H1 (cell line): ENCODE measurements around the gene ZSWIM2. TPM values are rescaled to one million over a fixed set of nuclear protein-coding genes. Genes with fewer than 3 reads are reported as not detected.

Experiments
- ATF2 ChIP-seq: IDR thresholded peaks from 2 replicates; pipeline ENCODE4 v1.6.1; 2012; ENCODE audit warnings: low read length, inconsistent platforms
- CHD7 ChIP-seq: fragments of 300-600 bp; sonication (generic); IDR thresholded peaks from 2 replicates; pipeline ENCODE4 v1.7.1; 2012; ENCODE audit warnings: low read length, moderate library complexity, mild to moderate bottlenecking, inconsistent platforms; ENCODE audit not compliant: insufficient replicate concordance
- CREB1 ChIP-seq: IDR thresholded peaks from 2 replicates; pipeline ENCODE4 v1.6.1; 2012; ENCODE audit warnings: inconsistent platforms
- JUND ChIP-seq: IDR thresholded peaks from 2 replicates; pipeline ENCODE4 v1.6.1; 2011; ENCODE audit warnings: mild to moderate bottlenecking, improper control_type of control experiment, low read length
- POLR2AphosphoS5 ChIP-seq: IDR thresholded peaks from 2 replicates; pipeline ENCODE4 v1.6.1; 2011; ENCODE audit warnings: low read depth, low read length
- RBBP5 ChIP-seq: IDR thresholded peaks from 2 replicates; pipeline ENCODE4 v1.7.1; 2012; ENCODE audit warnings: low read depth, mild to moderate bottlenecking, inconsistent platforms, low read length, moderate library complexity, borderline replicate concordance
- SP1 ChIP-seq: IDR thresholded peaks from 2 replicates; pipeline ENCODE4 v1.6.1; 2011; ENCODE audit warnings: low read depth, low read length
- USF2 ChIP-seq: IDR thresholded peaks from 2 replicates; pipeline ENCODE4 v1.6.1; 2011; ENCODE audit warnings: low read length, improper control_type of control experiment
- polyA plus RNA-seq, 7 experiments: library from polyadenylated mRNA; depleted of rRNA in 3 of 7; stranded (reverse) in 5 of 7; unstranded in 2 of 7; fragments of >200 nt in 5 of 7; fragments of 200-250 nt in 2 of 7; gene quantifications; 1 replicate in 5 of 7; 2 replicates in 1 of 7; 4 replicates in 1 of 7; pipeline versions ENCODE4 v1.2.1 to v1.2.3, GENCODE V29; 2011 to 2013; ENCODE audit warnings: missing spikeins in 2 of 7, mixed read lengths in 2 of 7
- total RNA-seq: library from RNA; stranded (reverse); fragmentation: NEBNext Ultra II Directional; extraction: Animal tissue kit (Norgen Biotek cat#: 25700); gene quantifications from 2 replicates; pipeline ENCODE4 v1.2.1, GENCODE V29; 2021

ZSWIM2 gene
- total and polyA plus RNA-seq, 2 of the 8 experiments (the other 6 are each of a cell fraction or from before 2014, with no cell fraction given) = not detected

DNA sequence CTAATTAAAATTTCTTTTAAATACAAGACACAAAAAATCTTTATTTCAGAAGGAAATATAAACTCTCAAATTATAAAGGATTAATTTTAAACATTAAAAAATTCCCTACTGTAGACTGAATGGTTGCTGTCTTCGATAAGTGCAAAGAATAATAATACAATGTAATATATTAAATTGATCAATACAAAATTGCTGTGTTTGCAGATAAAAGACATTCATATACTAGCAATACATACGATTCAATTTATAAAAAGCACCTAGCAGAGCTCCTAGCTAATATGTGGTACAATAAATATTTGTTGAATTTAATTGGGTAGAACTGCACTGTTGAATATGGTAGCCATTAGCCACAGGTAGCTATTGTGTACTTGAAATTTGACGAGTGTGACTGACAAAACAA, 6.6 kb downstream of the ZSWIM2 start (continued):
- no peak for TF ChIP-seq CHD7
- TF ChIP-seq SP1 = no peak
- no peak for TF ChIP-seq CREB1
- TF ChIP-seq POLR2AphosphoS5 = no peak
- TF ChIP-seq USF2 = no peak
- no peak for TF ChIP-seq JUND
- TF ChIP-seq ATF2 = no peak
- TF ChIP-seq RBBP5 = no peak
